Activated CD4-positive, alpha-beta memory T cell treated with anti-CD3 and anti-CD28 coated beads for 36 hours (primary cell): Measurements from ENCODE around the gene UBASH3A. TPM values are rescaled to one million over a fixed set of nuclear protein-coding genes. Genes with fewer than 3 reads are reported as not detected.

ENCODE experiments used
- CTCF ChIA-PET: fragments of 350-600 bp; sonication (Branson Sonifier 250); formaldehyde crosslinking; loops from one replicate; lab custom pipeline; 2021; ENCODE audit warnings: antibody characterized with exemption, inconsistent platforms; lab: Charles Lee
- POLR2A ChIA-PET: fragments of 350-600 bp; sonication (Branson Sonifier 250); formaldehyde crosslinking; loops from one replicate; lab custom pipeline; 2021; ENCODE audit warnings: antibody characterized with exemption; lab: Charles Lee
- DNase-seq: peaks from one replicate; pipeline ENCODE4 v3.0.0-alpha.2; 2020
- H3K27ac Mint-ChIP-seq: one replicate; pipeline ENCODE4 v1.8.0; 2021; ENCODE audit warnings: mixed read lengths
- H3K27me3 Mint-ChIP-seq: one replicate; pipeline ENCODE4 v1.8.0; 2021; ENCODE audit warnings: mixed read lengths
- H3K36me3 Mint-ChIP-seq: one replicate; pipeline ENCODE4 v1.8.0; 2021; ENCODE audit warnings: mixed read lengths
- H3K4me1 Mint-ChIP-seq: one replicate; pipeline ENCODE4 v1.8.0; 2021; ENCODE audit warnings: low read depth, mixed read lengths
- H3K4me3 Mint-ChIP-seq: one replicate; pipeline ENCODE4 v1.8.0; 2021; ENCODE audit warnings: mild to moderate bottlenecking, mixed read lengths
- H3K9me3 Mint-ChIP-seq: one replicate; pipeline ENCODE4 v1.8.0; 2021; ENCODE audit warnings: mixed read lengths
- intact Hi-C: fragments of 100-400 bp; cut with micrococcal nuclease; formaldehyde crosslinking; loops from one replicate; pipeline ENCODE4 v1.15.1; 2023
- total RNA-seq, 2 experiments: library from RNA; stranded (reverse); gene quantifications; one replicate each; pipeline ENCODE4 v1.2.3, GENCODE V29; 2021

The UBASH3A gene
- total RNA-seq, 2 experiments from 2014 or later = 27.2 to 29.4 TPM

- peak; percentile 84 for DNase-seq
- Mint-ChIP-seq H3K4me3 (peak overlapping the region; percentile 48), H3K36me3 (peaks cover 67% of the 10 kb centered on the region), H3K27me3 (no peaks in the 10 kb centered on the region), H3K9me3 (no peaks in the 10 kb centered on the region), H3K27ac (peak overlapping the region; percentile 86), H3K4me1 (peaks cover 72% of the 10 kb centered on the region)
- CTCF ChIA-PET = interaction anchor here (0.9 to 1.8 kb wide), 10 partner anchors 9 to 191 kb away, joined by 3 to 9 read pairs (median 4); partner anchors contain the start of gene UBASH3A
- intact Hi-C loops = loop anchor here (1.0 to 5.0 kb wide), 4 partner anchors 15 to 238 kb away; no protein-coding TSS in a partner anchor
- POLR2A ChIA-PET = interaction anchor here (1.0 to 6.9 kb wide), 8 partner anchors 8 to 546 kb away, joined by 3 to 79 read pairs (median 4); partner anchors contain the start of genes PRDM15 and UBASH3A
These were observed 21.3 kb downstream of the UBASH3A start for GRCh38 chr21:42424914-42425541.

DNA sequence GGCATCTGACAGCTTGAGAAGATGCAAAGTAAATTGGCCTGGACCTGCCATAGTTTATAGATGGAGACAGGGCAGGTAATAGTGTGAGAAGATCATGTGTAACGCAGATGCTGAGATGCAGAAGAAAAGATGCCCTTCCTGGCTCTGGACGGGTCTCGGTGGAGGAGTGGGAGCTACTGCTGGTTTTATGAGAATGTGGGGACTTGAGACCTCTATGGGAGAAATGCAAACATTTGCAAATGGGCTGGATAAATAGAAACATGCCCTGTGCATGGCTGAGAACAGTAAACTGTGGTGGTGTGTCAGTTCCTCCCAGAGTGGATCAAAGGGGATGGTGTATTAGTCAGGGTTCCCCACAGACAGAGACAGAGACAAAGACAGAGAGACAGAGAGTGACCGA lies 21.9 kb downstream of the UBASH3A start:
- Mint-ChIP-seq H3K36me3 (peaks cover 65% of the 10 kb centered on the region), H3K4me1 (peaks cover 68% of the 10 kb centered on the region), H3K4me3 (peak overlapping the region; percentile 48), H3K27ac (peak overlapping the region; percentile 86), H3K9me3 (no peaks in the 10 kb centered on the region), H3K27me3 (no peaks in the 10 kb centered on the region)
- peak; percentile 52 for DNase-seq
- intact Hi-C loops = loop anchor here (1.0 to 2.0 kb wide), 3 partner anchors 15 to 51 kb away; no protein-coding TSS in a partner anchor
- ChIA-PET POLR2A (interaction anchor here (1.0 to 6.9 kb wide), 8 partner anchors 9 to 547 kb away, joined by 3 to 79 read pairs (median 4); partner anchors contain the start of genes PRDM15 and UBASH3A), CTCF (interaction anchor here (0.9 to 1.8 kb wide), 9 partner anchors 14 to 192 kb away, joined by 3 to 18 read pairs (median 4); partner anchors contain the start of gene UBASH3A)

DNA sequence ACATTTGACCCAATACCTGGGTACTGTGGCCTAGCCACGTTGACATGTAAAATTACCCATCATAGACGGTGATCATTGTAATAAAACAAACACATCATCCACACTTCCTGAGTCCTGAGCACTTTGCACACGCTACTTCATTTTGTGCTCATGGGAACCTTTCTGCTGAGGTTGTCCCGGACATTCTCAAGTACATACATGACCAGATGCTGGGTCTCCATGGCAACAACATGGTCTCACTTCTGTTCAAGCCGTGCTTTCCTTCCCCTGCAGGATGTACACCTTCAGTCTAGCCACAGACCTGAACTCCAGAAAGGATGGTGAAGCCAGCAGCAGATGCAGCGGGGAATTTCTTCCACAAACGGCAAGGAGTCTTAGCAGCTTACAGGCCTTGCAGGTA lies 22.7 kb downstream of the UBASH3A start:
- ChIA-PET CTCF (interaction anchor here (1.8 kb wide), 1 partner anchor 45 kb away, joined by 18 read pairs; no protein-coding TSS in a partner anchor), POLR2A (interaction anchor here (1.0 to 2.1 kb wide), 2 partner anchors 10 to 14 kb away, joined by 3 to 6 read pairs; no protein-coding TSS in a partner anchor)
- peak overlapping the region; percentile 55 for H3K27ac Mint-ChIP-seq
- peaks cover 60% of the 10 kb centered on the region for H3K4me1 Mint-ChIP-seq
- intact Hi-C loops = no loop called here
- no peak overlapping the region for H3K4me3 Mint-ChIP-seq
- H3K36me3 Mint-ChIP-seq = peaks cover 60% of the 10 kb centered on the region
- H3K27me3 Mint-ChIP-seq = no peaks in the 10 kb centered on the region
- no peaks in the 10 kb centered on the region for H3K9me3 Mint-ChIP-seq
- no peak for DNase-seq

- no peak overlapping the region for H3K4me3 Mint-ChIP-seq
- no peaks in the 10 kb centered on the region for H3K9me3 Mint-ChIP-seq
- intact Hi-C loops = no loop called here
- no peak overlapping the region for H3K27ac Mint-ChIP-seq
- peaks cover 61% of the 10 kb centered on the region for H3K36me3 Mint-ChIP-seq
- peaks cover 54% of the 10 kb centered on the region for H3K4me1 Mint-ChIP-seq
- POLR2A ChIA-PET = no interaction called here
- no peak for DNase-seq
- CTCF ChIA-PET = interaction anchor here (1.8 kb wide), 1 partner anchor 45 kb away, joined by 18 read pairs; no protein-coding TSS in a partner anchor
- no peaks in the 10 kb centered on the region for H3K27me3 Mint-ChIP-seq
These were observed 23.3 kb downstream of the UBASH3A start for GRCh38 chr21:42426876-42427480.

GRCh38 chr21:42427809-42428419 lies 24.2 kb downstream of the UBASH3A start:
- ChIA-PET CTCF (no interaction called here), POLR2A (no interaction called here)
- no peaks in the 10 kb centered on the region for H3K27me3 Mint-ChIP-seq
- peaks cover 7% of the 10 kb centered on the region for H3K9me3 Mint-ChIP-seq
- peaks cover 64% of the 10 kb centered on the region for H3K36me3 Mint-ChIP-seq
- no peak overlapping the region for H3K4me3 Mint-ChIP-seq
- DNase-seq = no peak
- H3K27ac Mint-ChIP-seq = no peak overlapping the region
- peaks cover 45% of the 10 kb centered on the region for H3K4me1 Mint-ChIP-seq
- intact Hi-C loops = no loop called here

DNA sequence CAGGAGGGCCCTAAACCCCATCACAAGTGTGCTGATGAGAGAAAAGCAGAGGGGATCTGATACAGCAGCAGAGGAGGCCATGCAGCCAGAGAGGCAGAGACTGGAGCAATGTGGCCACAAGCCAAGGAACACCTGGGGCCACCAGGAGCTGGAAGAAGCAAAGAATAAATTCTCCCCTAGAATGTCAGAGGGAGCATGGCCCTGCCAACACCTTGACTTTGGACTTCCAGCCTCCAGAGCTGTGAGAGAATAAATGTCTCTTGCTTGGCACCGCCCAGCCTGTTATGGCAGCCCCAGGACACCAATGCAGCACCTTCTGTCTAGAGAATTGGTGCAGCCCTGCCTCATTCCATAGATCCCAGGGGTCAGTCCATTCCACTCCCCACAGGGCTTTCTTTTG lies 25.3 kb downstream of the UBASH3A start:
- H3K4me3 Mint-ChIP-seq = no peak overlapping the region
- ChIA-PET CTCF (interaction anchor here (1.3 kb wide), 1 partner anchor 48 kb away, joined by 5 read pairs; no protein-coding TSS in a partner anchor), POLR2A (no interaction called here)
- H3K36me3 Mint-ChIP-seq = peaks cover 62% of the 10 kb centered on the region
- peaks cover 7% of the 10 kb centered on the region for H3K9me3 Mint-ChIP-seq
- DNase-seq = no peak
- H3K4me1 Mint-ChIP-seq = peaks cover 37% of the 10 kb centered on the region
- H3K27me3 Mint-ChIP-seq = no peaks in the 10 kb centered on the region
- no peak overlapping the region for H3K27ac Mint-ChIP-seq
- intact Hi-C loops = no loop called here

DNA sequence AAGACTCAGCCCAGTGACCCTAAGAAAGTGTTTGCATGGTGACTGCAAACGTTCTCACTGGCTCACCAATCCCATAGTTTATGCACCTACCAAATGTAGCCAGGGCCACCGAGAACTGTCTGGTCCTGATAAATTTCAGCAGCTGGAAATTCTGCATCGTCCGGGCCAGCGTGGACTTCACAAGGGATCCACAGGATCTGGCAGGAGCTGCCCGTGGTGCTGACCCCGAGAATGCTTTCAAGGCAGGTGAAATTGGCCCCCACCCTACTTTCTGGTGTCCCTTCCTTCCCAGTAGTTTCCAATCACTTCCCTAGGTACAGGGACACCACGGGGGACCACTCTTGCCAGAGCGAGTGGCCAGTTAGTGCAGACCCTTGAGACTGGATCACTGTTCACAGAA lies 26.2 kb downstream of the UBASH3A start:
- peaks cover 36% of the 10 kb centered on the region for H3K4me1 Mint-ChIP-seq
- intact Hi-C loops = no loop called here
- POLR2A ChIA-PET = no interaction called here

DNA sequence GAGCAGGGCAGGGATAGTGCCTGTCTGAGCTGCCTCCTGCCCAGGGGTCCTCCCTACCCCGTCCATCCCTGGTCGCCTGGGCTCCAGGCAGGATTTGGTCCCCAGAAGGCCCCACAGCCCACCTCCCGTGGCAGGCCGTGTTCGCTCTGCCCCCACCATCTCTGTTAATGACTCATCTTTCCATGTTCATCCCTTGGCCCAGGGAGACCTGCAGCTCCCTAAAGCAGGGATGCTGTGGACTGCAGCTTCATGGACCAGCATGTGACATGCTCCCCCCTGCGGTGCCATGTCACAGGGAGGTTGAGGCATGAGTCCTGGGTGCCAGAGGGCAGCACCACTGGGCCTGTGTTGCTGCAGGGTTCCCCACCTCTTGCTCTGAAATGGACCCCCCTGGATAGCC lies 26.8 kb downstream of the UBASH3A start:
- peaks cover 67% of the 10 kb centered on the region for H3K36me3 Mint-ChIP-seq
- no peak for DNase-seq
- no peak overlapping the region for H3K4me3 Mint-ChIP-seq
- peaks cover 34% of the 10 kb centered on the region for H3K4me1 Mint-ChIP-seq
- H3K9me3 Mint-ChIP-seq = peaks cover 7% of the 10 kb centered on the region
- CTCF ChIA-PET = no interaction called here
- intact Hi-C loops = no loop called here
- H3K27me3 Mint-ChIP-seq = no peaks in the 10 kb centered on the region
- no peak overlapping the region for H3K27ac Mint-ChIP-seq
- POLR2A ChIA-PET = no interaction called here

More for the DNA sequence above, 26.2 kb downstream of the UBASH3A start:
- H3K9me3 Mint-ChIP-seq = peaks cover 7% of the 10 kb centered on the region
- no peak overlapping the region for H3K4me3 Mint-ChIP-seq
- H3K36me3 Mint-ChIP-seq = peaks cover 64% of the 10 kb centered on the region
- H3K27ac Mint-ChIP-seq = no peak overlapping the region
- CTCF ChIA-PET = interaction anchor here (1.3 kb wide), 1 partner anchor 49 kb away, joined by 5 read pairs; no protein-coding TSS in a partner anchor
- H3K27me3 Mint-ChIP-seq = no peaks in the 10 kb centered on the region
- DNase-seq = no peak

DNA sequence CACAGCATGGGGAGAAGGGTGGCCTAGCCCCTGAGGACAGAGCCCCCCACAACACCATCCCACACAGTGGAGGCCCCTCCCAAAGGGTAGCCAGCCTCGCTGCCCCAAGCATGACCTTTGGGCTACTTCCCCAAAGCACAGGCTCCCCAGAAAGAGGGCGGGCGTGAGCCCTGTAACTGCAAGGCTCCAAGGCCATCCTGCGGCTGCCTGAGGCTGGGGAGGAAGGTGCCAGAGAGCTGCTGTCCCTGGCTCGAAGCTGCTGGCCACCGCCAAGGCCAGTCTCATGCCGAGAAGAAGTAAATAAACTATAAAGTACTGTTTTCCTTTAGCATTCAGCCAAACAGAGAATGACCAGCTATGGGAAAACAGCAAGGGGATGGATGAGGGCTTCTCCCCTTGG lies 27.5 kb downstream of the UBASH3A start:
- POLR2A ChIA-PET = no interaction called here
- no peak for DNase-seq

DNA sequence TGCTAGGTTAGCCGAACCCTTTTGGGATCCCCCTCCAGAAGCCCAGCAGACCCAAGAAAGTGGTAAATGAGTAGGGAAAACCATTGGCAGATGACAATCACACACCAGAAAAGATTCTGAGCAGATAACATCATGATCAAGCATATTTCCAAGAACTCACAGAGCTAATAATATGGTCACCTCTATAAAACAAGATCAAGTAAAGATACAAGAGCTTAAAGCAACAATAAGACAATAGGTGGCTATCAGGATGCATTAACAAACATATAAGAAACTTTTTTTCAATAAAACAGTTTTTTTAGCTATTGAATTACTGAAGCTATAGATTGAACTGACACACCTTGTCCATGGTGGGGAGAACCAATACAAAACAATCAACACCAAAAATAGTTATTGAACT lies 29.0 kb downstream of the UBASH3A start:
- CTCF ChIA-PET = interaction anchor here (1.0 to 1.4 kb wide), 2 partner anchors 51 to 174 kb away, joined by 4 read pairs; no protein-coding TSS in a partner anchor
- Mint-ChIP-seq H3K4me1 (peaks cover 25% of the 10 kb centered on the region), H3K27ac (no peak overlapping the region), H3K9me3 (peaks cover 7% of the 10 kb centered on the region), H3K27me3 (no peaks in the 10 kb centered on the region), H3K4me3 (no peak overlapping the region), H3K36me3 (peaks cover 67% of the 10 kb centered on the region)
- intact Hi-C loops = no loop called here
- POLR2A ChIA-PET = no interaction called here
- DNase-seq = no peak

More for the DNA sequence above, 27.5 kb downstream of the UBASH3A start:
- intact Hi-C loops = no loop called here
- Mint-ChIP-seq H3K27ac (no peak overlapping the region), H3K27me3 (no peaks in the 10 kb centered on the region), H3K4me1 (peaks cover 28% of the 10 kb centered on the region), H3K4me3 (no peak overlapping the region), H3K9me3 (peaks cover 7% of the 10 kb centered on the region), H3K36me3 (peaks cover 69% of the 10 kb centered on the region)
- CTCF ChIA-PET = no interaction called here

DNA sequence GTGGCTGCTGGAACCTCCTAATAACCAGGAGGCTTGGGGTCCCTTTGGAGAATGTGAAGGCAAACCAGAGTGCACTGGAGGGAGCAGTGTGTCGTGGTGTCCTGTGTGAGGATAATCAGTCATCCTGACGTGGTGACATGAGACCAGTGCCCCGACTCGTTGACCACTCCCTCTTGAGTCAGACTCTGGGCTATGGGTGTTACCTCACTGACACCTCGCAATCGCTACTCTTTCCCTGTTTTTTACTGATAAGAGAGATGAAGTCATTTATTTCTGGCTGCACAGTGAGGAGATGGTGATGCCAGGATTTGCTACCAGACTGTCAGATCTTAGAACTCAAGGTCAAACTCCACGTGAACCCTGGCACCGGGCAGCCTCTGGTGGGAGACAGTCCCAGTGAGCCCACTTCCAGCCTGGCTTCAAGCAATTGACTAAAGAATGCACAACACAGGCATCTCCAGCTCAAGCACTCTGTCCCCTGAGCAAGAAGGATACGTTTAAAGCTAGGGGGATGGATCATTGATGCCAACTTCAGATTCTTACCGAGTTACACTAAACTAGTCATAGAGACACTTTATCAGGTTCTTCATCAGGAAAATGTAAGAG lies 30.3 kb downstream of the UBASH3A start:
- intact Hi-C loops = no loop called here
- no peak overlapping the region for H3K4me3 Mint-ChIP-seq
- H3K36me3 Mint-ChIP-seq = peaks cover 70% of the 10 kb centered on the region
- peak; percentile 44 for DNase-seq
- no peaks in the 10 kb centered on the region for H3K27me3 Mint-ChIP-seq
- peaks cover 7% of the 10 kb centered on the region for H3K9me3 Mint-ChIP-seq
- ChIA-PET CTCF (interaction anchor here (1.5 kb wide), 1 partner anchor 53 kb away, joined by 6 read pairs; no protein-coding TSS in a partner anchor), POLR2A (no interaction called here)
- H3K4me1 Mint-ChIP-seq = peaks cover 34% of the 10 kb centered on the region
- no peak overlapping the region for H3K27ac Mint-ChIP-seq
